GM18907 (cell line): Measurements from ENCODE around the gene CDH13.

Experiments used
- ATAC-seq: cut with Tn5 transposase; IDR thresholded peaks from one replicate; pipeline ENCODE4 v1.9.1; 2021; ENCODE audit warnings: mild to moderate bottlenecking, moderate library complexity; ENCODE audit not compliant: unreplicated experiment

The CDH13 gene

GRCh38 chr16:82832821-82833220, 206.1 kb downstream of the CDH13 start:
- ATAC-seq = no peak

- ATAC-seq = no peak
Observed at GRCh38 chr16:82833378-82833993, 206.7 kb downstream of the CDH13 start.

GRCh38 chr16:82834151-82834815, 207.5 kb downstream of the CDH13 start:
- no peak for ATAC-seq

- ATAC-seq = no peak
Observed at GRCh38 chr16:82835487-82836155, 208.9 kb downstream of the CDH13 start.

- ATAC-seq = no peak
Observed at GRCh38 chr16:82841108-82841507, 214.3 kb downstream of the CDH13 start.

- ATAC-seq = no peak
Observed at GRCh38 chr16:82843606-82844271, 217.0 kb downstream of the CDH13 start.

- ATAC-seq = no peak
Observed at GRCh38 chr16:82845116-82845515, 218.3 kb downstream of the CDH13 start.

- ATAC-seq = no peak
Observed at GRCh38 chr16:82846806-82847205, 220.0 kb downstream of the CDH13 start.

GRCh38 chr16:82848013-82848412, 221.2 kb downstream of the CDH13 start:
- ATAC-seq = no peak

GRCh38 chr16:82852388-82853008, 225.7 kb downstream of the CDH13 start:
- no peak for ATAC-seq

GRCh38 chr16:82855471-82855870, 228.7 kb downstream of the CDH13 start:
- ATAC-seq = no peak

GRCh38 chr16:82857693-82858365, 231.1 kb downstream of the CDH13 start:
- ATAC-seq = no peak

- no peak for ATAC-seq
Observed at GRCh38 chr16:82859662-82860061, 232.9 kb downstream of the CDH13 start.

GRCh38 chr16:82860071-82860470, 233.3 kb downstream of the CDH13 start:
- ATAC-seq = no peak

GRCh38 chr16:82862057-82862456, 235.3 kb downstream of the CDH13 start:
- ATAC-seq = no peak

- ATAC-seq = no peak
Observed at GRCh38 chr16:82864332-82865040, 237.7 kb downstream of the CDH13 start.

- ATAC-seq = no peak
Observed at GRCh38 chr16:82865412-82865811, 238.6 kb downstream of the CDH13 start.

- ATAC-seq = no peak
Observed at GRCh38 chr16:82867485-82867884, 240.7 kb downstream of the CDH13 start.

- ATAC-seq = no peak
Observed at GRCh38 chr16:82874271-82874670, 247.5 kb downstream of the CDH13 start.

GRCh38 chr16:82874672-82875071, 247.9 kb downstream of the CDH13 start:
- no peak for ATAC-seq
